SK-N-MC (cell line): ENCODE data around the gene CIAO2A.

Experiments
- EZH2 ChIP-seq: fragments of 200-600 bp; sonication (generic); IDR thresholded peaks from one replicate; pipeline ENCODE4 v1.6.1; 2017; ENCODE audit warnings: antibody characterized with exemption
- POLR2AphosphoS5 ChIP-seq: IDR thresholded peaks from 2 replicates; pipeline ENCODE4 v1.6.1; 2012; ENCODE audit warnings: mild to moderate bottlenecking, low read depth, low read length, borderline replicate concordance

DNA sequence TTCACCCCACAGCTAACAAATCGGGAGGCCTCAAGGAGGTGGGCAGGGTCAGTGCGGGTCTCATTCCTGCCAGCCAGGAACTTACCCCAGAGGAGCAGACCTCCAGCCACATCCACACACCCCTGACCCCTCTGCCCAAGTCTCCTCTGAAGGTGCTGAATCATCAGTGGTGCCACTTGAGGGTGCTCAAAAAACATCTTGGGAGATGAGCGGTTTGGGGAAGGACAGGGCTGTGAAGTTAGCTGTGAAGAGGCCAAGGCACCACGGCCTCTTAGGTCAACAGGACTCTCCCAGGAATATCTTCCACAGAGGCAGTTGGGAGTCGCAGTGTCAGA, 48.6 kb downstream of the CIAO2A start:
- TF ChIP-seq EZH2 (no peak), POLR2AphosphoS5 (no peak)
